DMS 273 (cell line): Measurements from ENCODE around the gene FBXO36.

ENCODE experiments used
- DNase-seq: peaks from one replicate; lab custom pipeline; 2025; ENCODE audit not compliant: unreplicated experiment; lab: John Stamatoyannopoulos, UW

Gene FBXO36

GRCh38 chr2:230046491-230046890 lies 124.2 kb downstream of the FBXO36 start:
- DNase-seq, result no peak

GRCh38 chr2:230048010-230048671 lies 125.8 kb downstream of the FBXO36 start:
- no peak for DNase-seq

GRCh38 chr2:230050136-230050535 lies 127.8 kb downstream of the FBXO36 start:
- DNase-seq, result no peak

- DNase-seq, result no peak
These were observed 130.0 kb downstream of the FBXO36 start for GRCh38 chr2:230052299-230052698.

GRCh38 chr2:230053753-230054478 lies 131.6 kb downstream of the FBXO36 start:
- DNase-seq, result no peak

GRCh38 chr2:230060672-230061293 lies 138.5 kb downstream of the FBXO36 start:
- DNase-seq, result no peak
